Hematopoietic multipotent progenitor cell treated with erythropoietin and hydrocortisone succinate and interleukin-3 and kit ligand, for 17 days (in vitro differentiated cells): ENCODE results near the gene BCL2.

ENCODE experiments used
- DNase-seq: peaks from one replicate; pipeline ENCODE4 v3.0.0-alpha.2; 2015; ENCODE audit warnings: low spot score

The BCL2 gene

GRCh38 chr18:63083020-63083531 is 236.5 kb downstream of the BCL2 start:
- no peak for DNase-seq

GRCh38 chr18:63082366-63083019 is 237.1 kb downstream of the BCL2 start:
- no peak for DNase-seq

GRCh38 chr18:63079114-63079513 is 240.5 kb downstream of the BCL2 start:
- no peak for DNase-seq

GRCh38 chr18:63078471-63078870 is 241.1 kb downstream of the BCL2 start:
- no peak for DNase-seq

GRCh38 chr18:63074981-63075404 is 244.6 kb downstream of the BCL2 start:
- DNase-seq: peak; percentile 14

- no peak for DNase-seq
These were observed 246.1 kb downstream of the BCL2 start for GRCh38 chr18:63073481-63073880.
